Mucosa of rectum (tissue), 2 donors: Measurements from ENCODE around the gene DPYD.

Experiments
- H3K27ac ChIP-seq, 2 donors: one replicate each; pipeline ENCODE4 v1.7.0; 2013; ENCODE audit warnings: inconsistent platforms in 2 of 2, low read depth in 2 of 2, low read length in 2 of 2
- H3K27me3 ChIP-seq, 2 donors: one replicate each; pipeline ENCODE4 v1.7.0; 2013; ENCODE audit warnings: low read length in 2 of 2; ENCODE audit not compliant: control insufficient read depth in 2 of 2, insufficient read depth in 2 of 2
- H3K36me3 ChIP-seq, 2 donors: one replicate each; pipeline ENCODE4 v1.7.0; 2013; ENCODE audit warnings: low read length in 2 of 2; ENCODE audit not compliant: control insufficient read depth in 2 of 2, insufficient read depth in 2 of 2
- H3K4me1 ChIP-seq, 2 donors: one replicate each; pipeline ENCODE4 v1.7.0; 2013; ENCODE audit warnings: low read length in 2 of 2, mild to moderate bottlenecking in 1 of 2; ENCODE audit not compliant: control insufficient read depth in 2 of 2, insufficient read depth in 2 of 2
- H3K4me3 ChIP-seq, 2 donors: one replicate each; pipeline ENCODE4 v1.7.0; 2013; ENCODE audit warnings: low read length in 2 of 2
- H3K9ac ChIP-seq, 2 donors: one replicate each; pipeline ENCODE4 v1.7.0; 2013; ENCODE audit warnings: low read length in 2 of 2, low read depth in 1 of 2, mild to moderate bottlenecking in 1 of 2
- H3K9me3 ChIP-seq, 2 donors: one replicate each; pipeline ENCODE4 v1.7.0; 2013; ENCODE audit warnings: low read length in 2 of 2; ENCODE audit not compliant: control insufficient read depth in 2 of 2
- donor health status: healthy.
- donor health status: Normal muscosa, but diverticular disease.

Gene DPYD

DNA sequence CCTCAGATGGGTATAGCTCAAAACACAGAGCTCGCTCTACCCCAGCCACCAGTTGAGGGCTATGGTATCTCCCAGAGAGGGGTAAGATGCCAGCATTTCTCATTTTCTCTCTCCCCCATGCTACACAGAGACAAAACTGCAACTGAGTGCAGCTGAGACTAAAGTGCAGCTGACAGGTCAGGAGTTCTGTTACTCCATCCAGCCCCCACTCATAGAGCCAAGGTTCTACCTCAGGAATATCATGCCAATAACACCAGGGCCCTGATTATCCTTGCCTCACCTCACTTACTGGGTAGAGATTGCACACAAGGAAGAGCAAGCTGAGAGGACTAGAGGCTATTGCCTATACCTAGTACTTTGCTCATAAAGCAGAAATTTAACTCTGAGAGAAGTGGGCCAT lies 34.6 kb downstream of the DPYD start:
- no peaks in the 10 kb centered on the region for H3K4me1 ChIP-seq
- H3K36me3 ChIP-seq, result no peaks in the 10 kb centered on the region
- H3K27me3 ChIP-seq, result no peaks in the 10 kb centered on the region
- no peaks in the 10 kb centered on the region for H3K9me3 ChIP-seq
- H3K4me3 ChIP-seq, result no peak overlapping the region
- H3K27ac ChIP-seq, result no peak overlapping the region
- H3K9ac ChIP-seq, result no peak overlapping the region

DNA sequence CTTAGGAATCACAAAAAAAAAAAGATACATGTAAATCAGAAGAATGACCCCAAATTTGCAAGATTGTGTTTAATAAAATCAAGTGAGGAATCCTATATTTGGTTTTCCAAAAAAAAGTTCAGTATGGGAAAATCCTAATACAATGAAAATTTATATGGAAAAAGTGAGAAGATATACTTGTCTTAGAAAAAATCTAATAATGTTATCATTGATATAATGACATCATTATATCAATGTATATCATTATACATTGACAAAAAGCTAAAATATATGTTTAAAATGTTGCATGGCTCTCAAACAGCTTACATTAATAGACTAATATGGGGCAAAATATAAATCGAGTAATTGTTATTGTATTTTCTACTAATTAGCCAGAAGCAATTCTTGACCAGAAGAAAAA lies 37.0 kb downstream of the DPYD start:
- H3K36me3 ChIP-seq, result no peaks in the 10 kb centered on the region

DNA sequence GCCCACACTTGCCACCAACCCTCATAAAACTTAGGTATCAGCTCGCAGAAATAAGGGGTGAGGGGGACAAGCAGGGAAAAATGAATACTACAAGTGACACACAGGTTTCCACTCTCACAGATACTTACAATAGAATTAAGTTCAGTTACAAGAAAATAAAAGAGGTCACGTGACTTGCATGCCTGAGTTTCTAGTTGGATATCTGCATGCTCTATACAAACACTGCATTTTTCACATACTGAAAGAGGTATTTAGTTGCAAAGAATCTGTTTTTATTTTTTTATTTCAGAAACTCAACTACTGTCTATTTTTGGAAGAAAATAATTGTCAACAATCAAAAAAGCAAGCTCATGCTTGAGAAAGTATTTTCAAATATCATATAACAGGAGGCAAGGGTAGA lies 43.5 kb downstream of the DPYD start:
- Histone ChIP-seq H3K27ac (no peak overlapping the region), H3K4me3 (no peak overlapping the region)

More for the DNA sequence above, 37.0 kb downstream of the DPYD start:
- Histone ChIP-seq H3K27me3 (no peaks in the 10 kb centered on the region), H3K27ac (no peak overlapping the region), H3K4me1 (no peaks in the 10 kb centered on the region), H3K4me3 (no peak overlapping the region), H3K9me3 (no peaks in the 10 kb centered on the region), H3K9ac (no peak overlapping the region)

GRCh38 chr1:97875996-97876395 lies 44.8 kb downstream of the DPYD start:
- Histone ChIP-seq H3K27ac (no peak overlapping the region), H3K4me3 (no peak overlapping the region), H3K36me3 (no peaks in the 10 kb centered on the region), H3K9ac (no peak overlapping the region), H3K9me3 (no peaks in the 10 kb centered on the region), H3K4me1 (no peaks in the 10 kb centered on the region), H3K27me3 (no peaks in the 10 kb centered on the region)

More for the DNA sequence above, 43.5 kb downstream of the DPYD start:
- H3K4me1 ChIP-seq, result no peaks in the 10 kb centered on the region
- no peaks in the 10 kb centered on the region for H3K36me3 ChIP-seq
- no peaks in the 10 kb centered on the region for H3K27me3 ChIP-seq
- H3K9ac ChIP-seq, result no peak overlapping the region
- no peaks in the 10 kb centered on the region for H3K9me3 ChIP-seq

DNA sequence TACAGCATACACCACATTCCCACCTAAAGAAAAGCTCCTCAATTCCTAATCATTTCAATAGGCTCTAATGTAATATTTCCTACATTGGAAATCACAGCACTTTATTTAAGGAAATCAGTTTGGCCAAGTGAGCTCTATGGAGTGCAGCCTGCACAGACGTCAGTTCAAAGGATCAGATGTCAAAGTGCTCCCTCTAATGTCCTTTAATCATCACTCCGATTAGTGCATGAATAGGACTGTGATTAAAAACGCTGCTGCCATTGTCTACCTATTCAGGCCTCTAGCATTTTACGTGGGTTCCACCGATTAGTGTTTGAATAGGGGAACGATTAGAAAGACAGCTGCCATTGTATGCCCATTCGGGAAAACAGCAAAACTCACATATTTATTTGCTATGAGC lies 50.2 kb downstream of the DPYD start:
- H3K4me1 ChIP-seq, result no peaks in the 10 kb centered on the region
- no peak overlapping the region for H3K9ac ChIP-seq
- H3K27me3 ChIP-seq, result no peaks in the 10 kb centered on the region
- no peaks in the 10 kb centered on the region for H3K36me3 ChIP-seq
- no peak overlapping the region for H3K4me3 ChIP-seq
- no peaks in the 10 kb centered on the region for H3K9me3 ChIP-seq
- H3K27ac ChIP-seq, result no peak overlapping the region

- Histone ChIP-seq H3K4me1 (no peaks in the 10 kb centered on the region), H3K36me3 (no peaks in the 10 kb centered on the region), H3K9ac (no peak overlapping the region), H3K4me3 (no peak overlapping the region), H3K27ac (no peak overlapping the region), H3K9me3 (no peaks in the 10 kb centered on the region), H3K27me3 (no peaks in the 10 kb centered on the region)
Measured at GRCh38 chr1:97869441-97869840, 51.4 kb downstream of the DPYD start.

GRCh38 chr1:97867127-97867526 lies 53.7 kb downstream of the DPYD start:
- H3K36me3 ChIP-seq, result no peaks in the 10 kb centered on the region
- no peaks in the 10 kb centered on the region for H3K27me3 ChIP-seq
- H3K4me3 ChIP-seq, result no peak overlapping the region
- no peak overlapping the region for H3K9ac ChIP-seq
- no peaks in the 10 kb centered on the region for H3K9me3 ChIP-seq
- H3K27ac ChIP-seq, result no peak overlapping the region
- no peaks in the 10 kb centered on the region for H3K4me1 ChIP-seq

- Histone ChIP-seq H3K27me3 (no peaks in the 10 kb centered on the region), H3K9ac (no peak overlapping the region), H3K4me3 (no peak overlapping the region), H3K9me3 (no peaks in the 10 kb centered on the region), H3K36me3 (no peaks in the 10 kb centered on the region), H3K27ac (no peak overlapping the region), H3K4me1 (no peaks in the 10 kb centered on the region)
Measured at GRCh38 chr1:97864615-97865014, 56.2 kb downstream of the DPYD start.

DNA sequence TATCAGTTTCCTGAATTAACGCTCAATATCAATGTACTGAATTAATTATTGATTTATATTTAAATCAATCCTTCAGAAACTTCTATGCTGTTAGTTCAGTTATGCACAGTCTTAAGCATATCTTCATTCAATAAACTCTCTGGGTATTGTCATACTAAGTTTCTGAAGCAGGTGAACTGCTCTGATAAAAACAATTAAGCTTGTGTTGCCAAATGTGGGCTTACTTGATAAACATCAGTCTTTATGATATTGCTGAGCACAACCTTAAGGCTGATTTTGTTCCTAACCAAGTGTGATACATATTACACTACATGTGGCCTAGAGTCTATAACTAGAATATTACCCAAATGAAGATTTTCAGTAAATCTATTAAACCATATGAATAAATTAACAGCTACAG lies 67.6 kb downstream of the DPYD start:
- Histone ChIP-seq H3K27me3 (no peaks in the 10 kb centered on the region), H3K27ac (no peak overlapping the region), H3K4me1 (no peaks in the 10 kb centered on the region), H3K9me3 (no peaks in the 10 kb centered on the region), H3K36me3 (no peaks in the 10 kb centered on the region), H3K4me3 (no peak overlapping the region), H3K9ac (no peak overlapping the region)

GRCh38 chr1:97849345-97850340 lies 71.2 kb downstream of the DPYD start:
- Histone ChIP-seq H3K4me1 (no peaks in the 10 kb centered on the region), H3K9me3 (peaks cover 0 to 5% of the 10 kb centered on the region in 2 donors), H3K27ac (no peak overlapping the region), H3K4me3 (no peak overlapping the region), H3K36me3 (peaks cover 0 to 2% of the 10 kb centered on the region in 2 donors), H3K27me3 (no peaks in the 10 kb centered on the region), H3K9ac (no peak overlapping the region)
